ENCODE data around the gene ZNF423.

ZNF423 gene

GRCh38 chr16:49824593-49824992 is 31.3 kb downstream of the ZNF423 start:
- no peak for DNase-seq (ENCODE audit: low spot score)

GRCh38 chr16:49822649-49823370 is 33.1 kb downstream of the ZNF423 start:
- no peak for DNase-seq (ENCODE audit: low spot score)

GRCh38 chr16:49821614-49822282 is 34.2 kb downstream of the ZNF423 start:
- DNase-seq (ENCODE audit: low spot score): no peak

- no peak for DNase-seq (ENCODE audit: low spot score)
These were observed 34.8 kb downstream of the ZNF423 start for GRCh38 chr16:49821156-49821555.

- DNase-seq (ENCODE audit: low spot score): no peak
These were observed 38.0 kb downstream of the ZNF423 start for GRCh38 chr16:49817754-49818507.

GRCh38 chr16:49816875-49817274 is 39.0 kb downstream of the ZNF423 start:
- no peak for DNase-seq (ENCODE audit: low spot score)

- no peak for DNase-seq (ENCODE audit: low spot score)
These were observed 44.1 kb downstream of the ZNF423 start for GRCh38 chr16:49811644-49812334.

GRCh38 chr16:49810831-49811230 is 45.1 kb downstream of the ZNF423 start:
- DNase-seq (ENCODE audit: low spot score): no peak

- no peak for DNase-seq (ENCODE audit: low spot score)
These were observed 46.4 kb downstream of the ZNF423 start for GRCh38 chr16:49809561-49809960.

GRCh38 chr16:49809062-49809461 is 46.9 kb downstream of the ZNF423 start:
- DNase-seq (ENCODE audit: low spot score): no peak

GRCh38 chr16:49806446-49806845 is 49.5 kb downstream of the ZNF423 start:
- no peak for DNase-seq (ENCODE audit: low spot score)

- no peak for DNase-seq (ENCODE audit: low spot score)
These were observed 54.6 kb downstream of the ZNF423 start for GRCh38 chr16:49801290-49801689.

- no peak for DNase-seq (ENCODE audit: low spot score)
These were observed 55.0 kb downstream of the ZNF423 start for GRCh38 chr16:49800876-49801275.

- no peak for DNase-seq (ENCODE audit: low spot score)
These were observed 55.5 kb downstream of the ZNF423 start for GRCh38 chr16:49800441-49800840.

GRCh38 chr16:49799172-49799571 is 56.7 kb downstream of the ZNF423 start:
- DNase-seq (ENCODE audit: low spot score): no peak

- no peak for DNase-seq (ENCODE audit: low spot score)
These were observed 60.4 kb downstream of the ZNF423 start for GRCh38 chr16:49795513-49795912.

GRCh38 chr16:49793244-49793643 is 62.7 kb downstream of the ZNF423 start:
- no peak for DNase-seq (ENCODE audit: low spot score)

GRCh38 chr16:49789616-49790015 is 66.3 kb downstream of the ZNF423 start:
- DNase-seq (ENCODE audit: low spot score): no peak

- no peak for DNase-seq (ENCODE audit: low spot score)
These were observed 66.9 kb downstream of the ZNF423 start for GRCh38 chr16:49788986-49789385.

GRCh38 chr16:49788572-49788971 is 67.3 kb downstream of the ZNF423 start:
- DNase-seq (ENCODE audit: low spot score): no peak

- DNase-seq (ENCODE audit: low spot score): no peak
These were observed 68.9 kb downstream of the ZNF423 start for GRCh38 chr16:49786926-49787557.

GRCh38 chr16:49785970-49786369 is 69.9 kb downstream of the ZNF423 start:
- no peak for DNase-seq (ENCODE audit: low spot score)
